HEK293T (cell line): ENCODE measurements around the gene OSGEPL1.

Source experiments
- CTCF ChIA-PET: fragments of 350-600 bp; formaldehyde crosslinking; extraction: SDS; loops from one replicate; lab custom pipeline; 2021; ENCODE audit warnings: antibody characterized with exemption, inconsistent platforms; lab: Yijun Ruan, JAX
- POLR2A ChIA-PET: fragments of 350-600 bp; formaldehyde crosslinking; extraction: SDS; loops from one replicate; lab custom pipeline; 2020; ENCODE audit warnings: antibody characterized with exemption, inconsistent platforms; lab: Yijun Ruan, JAX
- DNase-seq: peaks from one replicate; pipeline ENCODE4 v3.0.0; 2012; ENCODE audit warnings: mixed read lengths; ENCODE audit errors: extremely low spot score
- ARNT ChIP-seq: fragments of 450-650 bp; IDR thresholded peaks from 2 replicates; pipeline ENCODE4 v1.6.1; 2017; ENCODE audit warnings: mild to moderate bottlenecking
- BHLHE40 ChIP-seq: fragments of 450-650 bp; IDR thresholded peaks from 2 replicates; pipeline ENCODE4 v1.6.1; 2016; ENCODE audit warnings: mild to moderate bottlenecking, moderate library complexity, borderline replicate concordance
- CTBP1 ChIP-seq: fragments of 450-650 bp; IDR thresholded peaks from 2 replicates; pipeline ENCODE4 v1.6.1; 2016; ENCODE audit warnings: borderline replicate concordance
- ELF4 ChIP-seq: fragments of 450-650 bp; IDR thresholded peaks from 2 replicates; pipeline ENCODE4 v1.6.1; 2017; ENCODE audit warnings: antibody characterized with exemption
- FOXA1 ChIP-seq: fragments of 450-650 bp; IDR thresholded peaks from 2 replicates; pipeline ENCODE4 v1.6.1; 2016; ENCODE audit warnings: mild to moderate bottlenecking
- FOXK2 ChIP-seq: fragments of 450-650 bp; IDR thresholded peaks from 2 replicates; pipeline ENCODE4 v1.6.1; 2016; ENCODE audit warnings: mild to moderate bottlenecking
- FOXM1 ChIP-seq: fragments of 450-650 bp; IDR thresholded peaks from 2 replicates; pipeline ENCODE4 v1.6.1; 2017; ENCODE audit warnings: mild to moderate bottlenecking, borderline replicate concordance
- HDGF ChIP-seq: fragments of 450-650 bp; IDR thresholded peaks from 2 replicates; pipeline ENCODE4 v1.6.1; 2017; ENCODE audit warnings: antibody characterized with exemption, borderline replicate concordance
- L3MBTL2 ChIP-seq: fragments of 450-650 bp; conservative IDR thresholded peaks from 2 replicates; pipeline ENCODE4 v1.6.1; 2016; ENCODE audit warnings: mild to moderate bottlenecking
- LEF1 ChIP-seq: fragments of 450-650 bp; IDR thresholded peaks from 2 replicates; pipeline ENCODE4 v1.6.1; 2017; ENCODE audit warnings: mild to moderate bottlenecking, borderline replicate concordance
- NFRKB ChIP-seq: fragments of 450-650 bp; IDR thresholded peaks from 2 replicates; pipeline ENCODE4 v1.6.1; 2016; ENCODE audit warnings: mild to moderate bottlenecking, moderate library complexity
- PKNOX1 ChIP-seq: fragments of 450-650 bp; IDR thresholded peaks from 2 replicates; pipeline ENCODE4 v1.6.1; 2016
- SP1 ChIP-seq: fragments of 450-650 bp; IDR thresholded peaks from 2 replicates; pipeline ENCODE4 v1.6.1; 2017
- SUZ12 ChIP-seq: fragments of 450-650 bp; IDR thresholded peaks from 2 replicates; pipeline ENCODE4 v1.6.1; 2016; ENCODE audit warnings: mild to moderate bottlenecking
- TARDBP ChIP-seq: fragments of 450-650 bp; IDR thresholded peaks from 2 replicates; pipeline ENCODE4 v1.6.1; 2016
- ZNF384 ChIP-seq: fragments of 450-650 bp; IDR thresholded peaks from 2 replicates; pipeline ENCODE4 v1.6.1; 2016

OSGEPL1 gene

GRCh38 chr2:189709501-189710221 is 52.9 kb downstream of the OSGEPL1 start:
- POLR2A ChIA-PET, result interaction anchor here (1.2 kb wide), 1 partner anchor 53 kb away, joined by 3 read pairs; the partner anchor contains the start of gene OSGEPL1
- no peak for DNase-seq
- no peak for TF ChIP-seq FOXM1
- TF ChIP-seq SP1, result no peak
- TF ChIP-seq TARDBP, result no peak
- no peak for TF ChIP-seq FOXK2
- no peak for TF ChIP-seq HDGF
- no peak for TF ChIP-seq L3MBTL2
- no peak for TF ChIP-seq ARNT
- TF ChIP-seq PKNOX1, result no peak
- TF ChIP-seq NFRKB, result no peak
- no peak for TF ChIP-seq CTBP1
- no peak for TF ChIP-seq SUZ12
- TF ChIP-seq LEF1, result no peak
- TF ChIP-seq ZNF384, result no peak
- TF ChIP-seq ELF4, result no peak
- CTCF ChIA-PET, result no interaction called here

GRCh38 chr2:189702071-189702470 is 60.5 kb downstream of the OSGEPL1 start:
- CTCF ChIA-PET, result interaction anchor here (1.0 kb wide), 1 partner anchor 41 kb away, joined by 3 read pairs; no protein-coding TSS in a partner anchor
- no peak for DNase-seq
- POLR2A ChIA-PET, result interaction anchor here (1.3 kb wide), 1 partner anchor 61 kb away, joined by 3 read pairs; the partner anchor contains the start of gene OSGEPL1
- TF ChIP-seq TARDBP, result no peak
- no peak for TF ChIP-seq LEF1
- no peak for TF ChIP-seq SP1
- TF ChIP-seq FOXK2, result no peak
- TF ChIP-seq FOXM1, result no peak
- no peak for TF ChIP-seq SUZ12
- no peak for TF ChIP-seq BHLHE40
- no peak for TF ChIP-seq FOXA1
- no peak for TF ChIP-seq L3MBTL2
- no peak for TF ChIP-seq CTBP1
- no peak for TF ChIP-seq ARNT
- TF ChIP-seq HDGF, result no peak
- no peak for TF ChIP-seq PKNOX1
- TF ChIP-seq NFRKB, result no peak
- TF ChIP-seq ELF4, result no peak
- no peak for TF ChIP-seq ZNF384

- ChIA-PET CTCF (no interaction called here), POLR2A (no interaction called here)
- no peak for DNase-seq
- TF ChIP-seq TARDBP (no peak), L3MBTL2 (no peak), BHLHE40 (no peak), ARNT (no peak), CTBP1 (no peak), FOXK2 (no peak), ELF4 (no peak), SP1 (no peak), FOXA1 (no peak)
Measured at GRCh38 chr2:189700681-189701080, 61.9 kb downstream of the OSGEPL1 start.

GRCh38 chr2:189698020-189698887 is 64.3 kb downstream of the OSGEPL1 start:
- CTCF ChIA-PET, result interaction anchor here (0.6 to 1.3 kb wide), 4 partner anchors 14 to 1376 kb away, joined by 3 read pairs; no protein-coding TSS in a partner anchor
- TF ChIP-seq HDGF (no peak), ZNF384 (peak; percentile 67; the same call in 1 of the 2 replicates)
- POLR2A ChIA-PET, result no interaction called here
- DNase-seq, result no peak
